Measurements from ENCODE around the gene ADAMTS12. TPM values are rescaled to one million over a fixed set of nuclear protein-coding genes. Genes with fewer than 3 reads are reported as not detected.
A peak's percentile ranks its signal among the peaks of the same experiment; 100 is the strongest.

Gene ADAMTS12
- total RNA-seq, 1 donor = 6.9 TPM

DNA sequence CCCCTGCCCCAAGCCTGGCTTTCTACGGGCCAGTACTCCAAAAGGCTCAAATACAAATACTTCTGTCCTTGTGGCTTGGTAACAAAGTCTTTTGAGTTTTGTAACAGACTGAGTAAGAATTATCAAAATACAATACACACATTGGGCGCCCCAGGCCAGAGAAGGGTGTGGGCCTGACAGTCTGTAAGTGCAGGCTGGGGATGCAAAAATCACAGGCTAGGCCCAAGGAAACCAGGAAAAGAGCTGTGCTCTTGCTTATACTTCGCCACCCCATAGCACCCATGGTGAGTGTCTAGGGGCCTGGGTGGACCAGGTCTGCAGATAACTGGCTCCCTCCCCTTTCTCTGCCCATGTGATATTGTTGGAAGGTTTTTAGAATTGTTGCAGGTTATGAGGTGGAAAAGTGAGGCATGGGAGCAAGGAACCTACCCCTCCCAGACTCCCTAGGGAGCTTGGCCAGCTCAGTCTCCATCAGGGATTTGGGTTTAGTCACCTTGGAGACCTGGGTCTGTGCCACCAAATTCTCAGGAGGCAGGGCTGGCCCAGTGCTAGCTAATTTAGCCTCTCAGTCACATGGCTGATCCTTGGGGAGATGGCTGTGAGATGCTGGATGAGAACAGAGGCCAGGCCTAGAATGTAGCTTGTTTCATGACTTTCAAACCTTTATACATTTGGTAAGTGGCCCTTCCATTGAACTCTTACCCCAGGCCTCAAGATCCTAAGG lies 378.2 kb downstream of the ADAMTS12 start:
- H3K9me3 ChIP-seq (ENCODE audit: low read depth, low read length) = no peaks in the 10 kb centered on the region
- H3K27me3 ChIP-seq (ENCODE audit: insufficient read depth, low read length) = peaks cover 2% of the 10 kb centered on the region
- no peaks in the 10 kb centered on the region for H3K79me2 ChIP-seq (ENCODE audit: insufficient read depth, low read length)
- no peaks in the 10 kb centered on the region for H3K36me3 ChIP-seq (ENCODE audit: insufficient read depth, low read length)
- TF ChIP-seq CTCF (IDR thresholded peaks at IDR 0.05; ENCODE audit: extremely low read depth, low read depth, low read length) = no peak
- no peak overlapping the region for H3K4me2 ChIP-seq (ENCODE audit: insufficient read depth, low read length)
- H2AFZ ChIP-seq (ENCODE audit: low read length) = no peak overlapping the region
- H3K4me1 ChIP-seq (ENCODE audit: insufficient read depth, low read length) = peaks cover 12% of the 10 kb centered on the region
- no peak overlapping the region for H3K4me3 ChIP-seq (ENCODE audit: insufficient read depth, low read length)
- DNase-seq (ENCODE audit: insufficient read length, low spot score, missing footprints) = peak; percentile 94
- no peaks in the 10 kb centered on the region for H4K20me1 ChIP-seq (ENCODE audit: insufficient read depth, low read length)
- H3K27ac ChIP-seq (ENCODE audit: low read depth, low read length) = no peak overlapping the region

GRCh38 chr5:33509036-33509435 lies 382.8 kb downstream of the ADAMTS12 start:
- DNase-seq (ENCODE audit: insufficient read length, low spot score, missing footprints) = no peak
- no peak overlapping the region for H2AFZ ChIP-seq (ENCODE audit: low read length)

GRCh38 chr5:33507426-33507825 lies 384.4 kb downstream of the ADAMTS12 start:
- Histone ChIP-seq H3K79me2 (ENCODE audit: insufficient read depth, low read length) (no peaks in the 10 kb centered on the region), H3K36me3 (ENCODE audit: insufficient read depth, low read length) (no peaks in the 10 kb centered on the region), H3K27ac (ENCODE audit: low read depth, low read length) (no peak overlapping the region), H2AFZ (ENCODE audit: low read length) (no peak overlapping the region), H3K4me3 (ENCODE audit: insufficient read depth, low read length) (no peak overlapping the region), H4K20me1 (ENCODE audit: insufficient read depth, low read length) (no peaks in the 10 kb centered on the region), H3K9me3 (ENCODE audit: low read depth, low read length) (no peaks in the 10 kb centered on the region), H3K4me1 (ENCODE audit: insufficient read depth, low read length) (peaks cover 3% of the 10 kb centered on the region), H3K4me2 (ENCODE audit: insufficient read depth, low read length) (no peak overlapping the region), H3K27me3 (ENCODE audit: insufficient read depth, low read length) (no peaks in the 10 kb centered on the region)
- no peak for TF ChIP-seq CTCF (IDR thresholded peaks at IDR 0.05; ENCODE audit: extremely low read depth, low read depth, low read length)
- DNase-seq (ENCODE audit: insufficient read length, low spot score, missing footprints) = no peak

More at GRCh38 chr5:33509036-33509435, 382.8 kb downstream of the ADAMTS12 start:
- no peak for TF ChIP-seq CTCF (IDR thresholded peaks at IDR 0.05; ENCODE audit: extremely low read depth, low read depth, low read length)
- Histone ChIP-seq H3K9me3 (ENCODE audit: low read depth, low read length) (no peaks in the 10 kb centered on the region), H3K27me3 (ENCODE audit: insufficient read depth, low read length) (no peaks in the 10 kb centered on the region), H3K4me2 (ENCODE audit: insufficient read depth, low read length) (no peak overlapping the region), H4K20me1 (ENCODE audit: insufficient read depth, low read length) (no peaks in the 10 kb centered on the region), H3K4me3 (ENCODE audit: insufficient read depth, low read length) (no peak overlapping the region), H3K4me1 (ENCODE audit: insufficient read depth, low read length) (peaks cover 10% of the 10 kb centered on the region), H3K27ac (ENCODE audit: low read depth, low read length) (no peak overlapping the region), H3K36me3 (ENCODE audit: insufficient read depth, low read length) (no peaks in the 10 kb centered on the region), H3K79me2 (ENCODE audit: insufficient read depth, low read length) (no peaks in the 10 kb centered on the region)

GRCh38 chr5:33504570-33504969 lies 387.2 kb downstream of the ADAMTS12 start:
- Histone ChIP-seq H3K9me3 (ENCODE audit: low read depth, low read length) (no peaks in the 10 kb centered on the region), H3K79me2 (ENCODE audit: insufficient read depth, low read length) (no peaks in the 10 kb centered on the region), H3K27me3 (ENCODE audit: insufficient read depth, low read length) (no peaks in the 10 kb centered on the region), H4K20me1 (ENCODE audit: insufficient read depth, low read length) (no peaks in the 10 kb centered on the region), H3K4me1 (ENCODE audit: insufficient read depth, low read length) (peaks cover 3% of the 10 kb centered on the region), H3K4me2 (ENCODE audit: insufficient read depth, low read length) (no peak overlapping the region), H3K27ac (ENCODE audit: low read depth, low read length) (no peak overlapping the region), H3K4me3 (ENCODE audit: insufficient read depth, low read length) (no peak overlapping the region), H3K36me3 (ENCODE audit: insufficient read depth, low read length) (no peaks in the 10 kb centered on the region), H2AFZ (ENCODE audit: low read length) (no peak overlapping the region)
- no peak for TF ChIP-seq CTCF (IDR thresholded peaks at IDR 0.05; ENCODE audit: extremely low read depth, low read depth, low read length)
- no peak for DNase-seq (ENCODE audit: insufficient read length, low spot score, missing footprints)
